Skeletal muscle tissue (tissue), 4 donors: Measurements from ENCODE around the gene PTF1A. TPM values are rescaled to one million over a fixed set of nuclear protein-coding genes. Genes with fewer than 3 reads are reported as not detected.

ENCODE experiments used
- H3K27ac ChIP-seq: one replicate; pipeline ENCODE4 v1.7.0; 2013; ENCODE audit warnings: mild to moderate bottlenecking, low read depth, low read length, inconsistent platforms
- H3K27me3 ChIP-seq, 3 donors: one replicate each; pipeline ENCODE4 v1.7.0; 2013; ENCODE audit warnings: low read length in 3 of 3; ENCODE audit not compliant: control insufficient read depth in 3 of 3, insufficient read depth in 3 of 3
- H3K36me3 ChIP-seq, 3 donors: one replicate each; pipeline ENCODE4 v1.7.0; 2013; ENCODE audit warnings: low read length in 3 of 3; ENCODE audit not compliant: control insufficient read depth in 3 of 3, insufficient read depth in 3 of 3
- H3K4me1 ChIP-seq, 3 donors: one replicate each; pipeline ENCODE4 v1.7.0; 2013; ENCODE audit warnings: low read length in 3 of 3, mild to moderate bottlenecking in 3 of 3; ENCODE audit not compliant: control insufficient read depth in 3 of 3, insufficient read depth in 3 of 3
- H3K4me3 ChIP-seq, 3 donors: one replicate each; pipeline ENCODE4 v1.7.0; 2013; ENCODE audit warnings: low read length in 3 of 3
- H3K9ac ChIP-seq, 3 donors: one replicate each; pipeline ENCODE4 v1.7.0; 2013; ENCODE audit warnings: low read length in 3 of 3, mild to moderate bottlenecking in 3 of 3, moderate library complexity in 2 of 3, low read depth in 1 of 3
- H3K9me3 ChIP-seq, 3 donors: one replicate each; pipeline ENCODE4 v1.7.0; 2013; ENCODE audit warnings: low read length in 3 of 3; ENCODE audit not compliant: control insufficient read depth in 3 of 3
- total RNA-seq: library from RNA; depleted of rRNA; stranded (reverse); fragments of >200 nt; gene quantifications from one replicate; pipeline ENCODE4 v1.2.3, GENCODE V29; 2014
- donor health status: Osteomylitis.

Gene PTF1A
- total RNA-seq, 1 donor from 2014 or later: not detected

GRCh38 chr10:23186697-23187096 is 5.4 kb upstream of the PTF1A start:
- Histone ChIP-seq H3K4me3 (no peak overlapping the region), H3K27me3 (peaks cover 30 to 45% (median 38%) of the 10 kb centered on the region in 3 donors), H3K36me3 (no peaks in the 10 kb centered on the region), H3K9ac (no peak overlapping the region), H3K4me1 (no peaks in the 10 kb centered on the region), H3K27ac (no peak overlapping the region), H3K9me3 (no peaks in the 10 kb centered on the region)

- H3K36me3 ChIP-seq: no peaks in the 10 kb centered on the region
- H3K27me3 ChIP-seq: peaks cover 30 to 48% (median 40%) of the 10 kb centered on the region in 3 donors
- no peaks in the 10 kb centered on the region for H3K4me1 ChIP-seq
- no peak overlapping the region for H3K9ac ChIP-seq
- no peak overlapping the region for H3K27ac ChIP-seq
- no peaks in the 10 kb centered on the region for H3K9me3 ChIP-seq
- no peak overlapping the region for H3K4me3 ChIP-seq
Observed at GRCh38 chr10:23187155-23187554, 5.0 kb upstream of the PTF1A start.

GRCh38 chr10:23189024-23189423 is 3.1 kb upstream of the PTF1A start:
- Histone ChIP-seq H3K36me3 (no peaks in the 10 kb centered on the region), H3K4me1 (no peaks in the 10 kb centered on the region), H3K27me3 (peaks cover 31 to 62% (median 52%) of the 10 kb centered on the region in 3 donors), H3K9me3 (no peaks in the 10 kb centered on the region), H3K27ac (no peak overlapping the region), H3K9ac (no peak overlapping the region), H3K4me3 (no peak overlapping the region)

GRCh38 chr10:23190872-23191763 is 994 bp upstream of the PTF1A start:
- no peak overlapping the region for H3K4me3 ChIP-seq
- no peak overlapping the region for H3K27ac ChIP-seq
- H3K9me3 ChIP-seq: no peaks in the 10 kb centered on the region
- H3K9ac ChIP-seq: no peak overlapping the region
- peaks cover 51 to 78% (median 70%) of the 10 kb centered on the region in 3 donors for H3K27me3 ChIP-seq
- no peaks in the 10 kb centered on the region for H3K4me1 ChIP-seq
- no peaks in the 10 kb centered on the region for H3K36me3 ChIP-seq

- no peak overlapping the region for H3K4me3 ChIP-seq
- H3K27me3 ChIP-seq: peaks cover 66 to 87% (median 78%) of the 10 kb centered on the region in 3 donors
- H3K9ac ChIP-seq: no peak overlapping the region
- no peaks in the 10 kb centered on the region for H3K4me1 ChIP-seq
- H3K27ac ChIP-seq: no peak overlapping the region
- H3K9me3 ChIP-seq: no peaks in the 10 kb centered on the region
- H3K36me3 ChIP-seq: no peaks in the 10 kb centered on the region
Observed at GRCh38 chr10:23192712-23193434, 761 bp downstream of the PTF1A start.

- H3K9ac ChIP-seq: no peak overlapping the region
- peaks cover 65 to 83% (median 72%) of the 10 kb centered on the region in 3 donors for H3K27me3 ChIP-seq
- H3K27ac ChIP-seq: no peak overlapping the region
- no peak overlapping the region for H3K4me3 ChIP-seq
- H3K36me3 ChIP-seq: no peaks in the 10 kb centered on the region
- H3K9me3 ChIP-seq: no peaks in the 10 kb centered on the region
- no peaks in the 10 kb centered on the region for H3K4me1 ChIP-seq
Observed at GRCh38 chr10:23193435-23194074, 1.4 kb downstream of the PTF1A start.

- peaks cover 66 to 83% (median 71%) of the 10 kb centered on the region in 3 donors for H3K27me3 ChIP-seq
Observed at GRCh38 chr10:23194471-23194965, 2.4 kb downstream of the PTF1A start.

GRCh38 chr10:23194966-23195845 is 3.1 kb downstream of the PTF1A start:
- H3K27ac ChIP-seq: no peak overlapping the region
- no peaks in the 10 kb centered on the region for H3K9me3 ChIP-seq
- no peak overlapping the region for H3K9ac ChIP-seq
- no peaks in the 10 kb centered on the region for H3K36me3 ChIP-seq
- peaks cover 68 to 85% (median 74%) of the 10 kb centered on the region in 3 donors for H3K27me3 ChIP-seq
- no peak overlapping the region for H3K4me3 ChIP-seq
- H3K4me1 ChIP-seq: peaks cover 0 to 2% (median 0%) of the 10 kb centered on the region in 3 donors

More at GRCh38 chr10:23194471-23194965, 2.4 kb downstream of the PTF1A start:
- H3K4me3 ChIP-seq: no peak overlapping the region
- H3K36me3 ChIP-seq: no peaks in the 10 kb centered on the region
- no peak overlapping the region for H3K9ac ChIP-seq
- H3K9me3 ChIP-seq: no peaks in the 10 kb centered on the region
- H3K4me1 ChIP-seq: peaks cover 0 to 2% (median 0%) of the 10 kb centered on the region in 3 donors
- H3K27ac ChIP-seq: no peak overlapping the region
